GM12878 (cell line): ENCODE results near the gene ZNF804B. TPM values are rescaled to one million over a fixed set of nuclear protein-coding genes. Genes with fewer than 3 reads are reported as not detected.
"Not testable (repeated sequence)": the region's sequence is repeated elsewhere in the genome, so short reads cannot be mapped to it uniquely, and the experiment has no call there.

Experiments
- ATAC-seq: fragments of 200-7000 bp; cut with Tn5 transposase; 3 replicates; pipeline ENCODE4 v1.9.1; 2020; ENCODE audit warnings: mild to moderate bottlenecking, moderate library complexity
- BruUV-seq: library from RNA; stranded (reverse); fragments of 400-500 nt; replicated peaks from 2 replicates; lab custom pipeline; 2021; lab: Mats Ljungman, UMichigan
- CTCF ChIA-PET: fragments of 300-600 bp; sonication (Branson Sonifier 250); formaldehyde crosslinking; extraction: SDS; loops from one replicate; lab custom pipeline; 2021; ENCODE audit warnings: inconsistent platforms; lab: Yijun Ruan, JAX
- POLR2A ChIA-PET: fragments of 350-600 bp; formaldehyde crosslinking; extraction: SDS; loops from one replicate; lab custom pipeline; 2021; ENCODE audit warnings: inconsistent platforms; lab: Charles Lee
- RAD21 ChIA-PET: fragments of 300-600 bp; sonication (Branson Sonifier 250); formaldehyde crosslinking; loops from one replicate; lab custom pipeline; 2023; ENCODE audit warnings: antibody characterized with exemption; ENCODE audit not compliant: unreplicated experiment; lab: Charles Lee
- SMC1A ChIA-PET: fragments of 300-600 bp; sonication (Branson Sonifier 250); formaldehyde crosslinking; loops from one replicate; lab custom pipeline; 2023; ENCODE audit not compliant: unreplicated experiment, uncharacterized antibody; lab: Charles Lee
- DNase-seq: peaks from one replicate; pipeline ENCODE4 v3.0.0-alpha.2; 2011; ENCODE audit warnings: low read depth, low spot score
- FAIRE-seq: peaks from 3 replicates; lab custom pipeline; 2011; peaks lifted over from hg19 to GRCh38; lab: Jason Lieb, UNC
- H2AFZ ChIP-seq: 2 replicates; pipeline ENCODE4 v1.6.0; 2011; ENCODE audit warnings: low read depth, low read length, control low read depth; ENCODE audit not compliant: control insufficient read depth
- H3K27ac ChIP-seq: 2 replicates; pipeline ENCODE4 v1.5.1; 2011; ENCODE audit warnings: control low read depth; ENCODE audit not compliant: control insufficient read depth, insufficient read depth
- H3K27me3 ChIP-seq, 2 experiments: replicated peaks in 1 of 2; 2 replicates each; pipeline versions ENCODE4 v1.6.0 to v1.6.1; 2011; ENCODE audit warnings: low read length in 1 of 2; ENCODE audit not compliant: control insufficient read depth in 2 of 2, insufficient read depth in 2 of 2
- H3K36me3 ChIP-seq, 2 experiments: 2 replicates each; pipeline ENCODE4 v1.5.1; 2011; ENCODE audit warnings: low read length in 1 of 2; ENCODE audit not compliant: control insufficient read depth in 2 of 2, insufficient read depth in 2 of 2
- H3K4me1 ChIP-seq: 2 replicates; pipeline ENCODE4 v1.6.1; 2011; ENCODE audit warnings: mild to moderate bottlenecking, low read length, moderate library complexity, mixed read lengths; ENCODE audit not compliant: control insufficient read depth, insufficient read depth
- H3K4me2 ChIP-seq: 2 replicates; pipeline ENCODE4 v1.6.0; 2011; ENCODE audit warnings: control low read depth; ENCODE audit not compliant: control insufficient read depth, insufficient read depth
- H3K4me3 ChIP-seq: fragments of 200-600 bp; sonication (generic); 2 replicates; pipeline ENCODE4 v1.5.1; 2016
- H3K79me2 ChIP-seq: 2 replicates; pipeline ENCODE4 v1.6.0; 2011; ENCODE audit warnings: low read length; ENCODE audit not compliant: control insufficient read depth, insufficient read depth
- H3K9ac ChIP-seq: 2 replicates; pipeline ENCODE4 v1.8.0; 2011; ENCODE audit warnings: low read length, control low read depth, mixed read lengths; ENCODE audit not compliant: control insufficient read depth, insufficient read depth
- H3K9me3 ChIP-seq: replicated peaks from 3 replicates; pipeline ENCODE4 v1.5.1; 2011; ENCODE audit warnings: mild to moderate bottlenecking, low read length; ENCODE audit not compliant: control insufficient read depth, insufficient read depth
- H4K20me1 ChIP-seq: 2 replicates; pipeline ENCODE4 v1.6.0; 2011; ENCODE audit not compliant: control insufficient read depth, insufficient read depth
- CHD1 ChIP-seq: IDR thresholded peaks from 2 replicates; pipeline ENCODE4 v1.6.1; 2012; ENCODE audit warnings: low read depth, low read length, improper control_type of control experiment
- ETV6 ChIP-seq, 2 experiments: fragments of 450-650 bp in 1 of 2; IDR thresholded peaks in 1 of 2; conservative IDR thresholded peaks in 1 of 2; 2 replicates each; pipeline ENCODE4 v1.6.1; 2014; ENCODE audit warnings: antibody characterized with exemption in 1 of 2, borderline replicate concordance in 1 of 2, low read depth in 1 of 2, mild to moderate bottlenecking in 1 of 2, moderate library complexity in 1 of 2
- IKZF1 ChIP-seq: fragments of 450-650 bp; conservative IDR thresholded peaks from 2 replicates; pipeline ENCODE4 v1.6.1; 2017; ENCODE audit warnings: antibody characterized with exemption, mild to moderate bottlenecking
- NFYA ChIP-seq: IDR thresholded peaks from 2 replicates; pipeline ENCODE4 v1.6.1; 2011; ENCODE audit warnings: low read depth, mild to moderate bottlenecking, low read length, improper control_type of control experiment, borderline replicate concordance
- NR2C1 ChIP-seq: fragments of 450-650 bp; IDR thresholded peaks from 2 replicates; pipeline ENCODE4 v1.6.1; 2017; ENCODE audit warnings: antibody characterized with exemption, mild to moderate bottlenecking, moderate library complexity
- RCOR1 ChIP-seq: conservative IDR thresholded peaks from 2 replicates; pipeline ENCODE4 v1.6.1; 2012; ENCODE audit warnings: low read depth, low read length, improper control_type of control experiment
- WGBS: methylation state at CpG from one replicate; pipeline ENCODE4 v1.1.6; 2016; ENCODE audit warnings: low lambda C conversion rate; ENCODE audit not compliant: insufficient replicate concordance, insufficient coverage; ENCODE audit errors: missing lambda C conversion rate; 5-methylcytosine and 5-hydroxymethylcytosine counted together
- in situ Hi-C: fragments of 300-500 bp; cut with MboI; formaldehyde crosslinking; loops from 9 replicates; pipeline ENCODE4 v1.14.3; 2018; ENCODE audit warnings: mixed read lengths
- intact Hi-C: fragments of 100-400 bp; cut with micrococcal nuclease; formaldehyde crosslinking; loops from one replicate; pipeline ENCODE4 v1.14.2; 2022; ENCODE audit not compliant: unreplicated experiment
- polyA plus RNA-seq, 11 experiments: library from polyadenylated mRNA; depleted of rRNA in 4 of 11; unstranded in 6 of 11; stranded (reverse) in 5 of 11; fragments of >200 nt; fragmentation: Nextera tagmentation in 4 of 11; fragmentation: Illumina TruSeq in 1 of 11; extraction: Ambion mirVana in 4 of 11; extraction: Trizol in 1 of 11; gene quantifications; 1 replicate in 1 of 11; 2 replicates in 10 of 11; pipeline versions ENCODE4 v1.2.1 to v1.2.3, GENCODE V29; 2011 to 2016; ENCODE audit warnings: inconsistent platforms in 2 of 11, missing spikeins in 2 of 11, low read depth in 1 of 11
- total RNA-seq, 4 experiments: library from RNA; depleted of rRNA in 3 of 4; stranded (reverse); fragments of >200 nt in 3 of 4; fragmentation: Illumina TruSeq in 1 of 4; extraction: Trizol in 1 of 4; gene quantifications; 2 replicates each; pipeline versions ENCODE4 v1.2.1 to v1.2.3, GENCODE V29; 2013 to 2021
- TF ChIP-seq, protein P1 (sequence below): fragments of 450-650 bp; IDR thresholded peaks from 2 replicates; pipeline ENCODE4 v1.6.1; 2017; ENCODE audit warnings: antibody characterized with exemption, mild to moderate bottlenecking, moderate library complexity
- TF ChIP-seq, protein P2 (sequence below): fragments of 450-650 bp; formaldehyde crosslinking; IDR thresholded peaks from 2 replicates; pipeline ENCODE4 v1.4.0; 2022; ENCODE audit warnings: mild to moderate bottlenecking, moderate library complexity
- TF ChIP-seq, protein P3 (sequence below): IDR thresholded peaks from 2 replicates; pipeline ENCODE4 v1.6.1; 2012; ENCODE audit warnings: low read depth, low read length, improper control_type of control experiment
- TF ChIP-seq, protein P4 (sequence below): fragments of 450-650 bp; formaldehyde crosslinking; IDR thresholded peaks from 2 replicates; pipeline ENCODE4 v1.4.0; 2020; ENCODE audit warnings: mild to moderate bottlenecking, moderate library complexity

ZNF804B gene
- total and polyA plus RNA-seq, 10 of the 15 experiments (the other 5 are each of a cell fraction or from before 2014, with no cell fraction given): not detected

DNA sequence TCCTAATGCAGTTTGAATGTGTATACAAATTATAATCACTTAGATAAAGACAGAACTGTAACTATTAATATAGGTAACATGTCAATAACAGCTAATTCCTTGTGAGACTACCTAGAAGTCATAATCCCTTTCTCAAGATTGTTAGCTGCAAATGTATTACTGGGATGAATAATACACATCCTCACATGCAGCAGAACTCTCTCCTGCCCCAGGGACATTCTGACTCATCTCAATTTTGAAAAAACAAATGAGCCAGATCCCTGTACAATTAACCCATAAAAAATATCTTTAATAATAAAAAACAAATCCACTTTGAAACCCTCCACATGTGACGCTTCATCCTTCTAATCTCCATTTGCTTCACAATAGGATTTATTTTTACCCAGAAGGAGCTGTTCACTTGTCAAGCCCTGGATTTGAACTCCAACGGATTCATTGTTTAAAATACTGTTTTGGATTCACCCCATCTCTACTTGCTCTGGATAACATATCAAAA lies 464.4 kb downstream of the ZNF804B start (continued):
- no peak for TF ChIP-seq RCOR1
- no peak for TF ChIP-seq IKZF1
- TF ChIP-seq CHD1: no peak
- no peak for TF ChIP-seq ETV6 (conservative IDR thresholded peaks at IDR 0.05 in 1 of 2, IDR thresholded peaks at IDR 0.05 in 1 of 2; ENCODE audit: borderline replicate concordance in 1 of 2, low read depth in 1 of 2)
- TF ChIP-seq, protein P1, sequence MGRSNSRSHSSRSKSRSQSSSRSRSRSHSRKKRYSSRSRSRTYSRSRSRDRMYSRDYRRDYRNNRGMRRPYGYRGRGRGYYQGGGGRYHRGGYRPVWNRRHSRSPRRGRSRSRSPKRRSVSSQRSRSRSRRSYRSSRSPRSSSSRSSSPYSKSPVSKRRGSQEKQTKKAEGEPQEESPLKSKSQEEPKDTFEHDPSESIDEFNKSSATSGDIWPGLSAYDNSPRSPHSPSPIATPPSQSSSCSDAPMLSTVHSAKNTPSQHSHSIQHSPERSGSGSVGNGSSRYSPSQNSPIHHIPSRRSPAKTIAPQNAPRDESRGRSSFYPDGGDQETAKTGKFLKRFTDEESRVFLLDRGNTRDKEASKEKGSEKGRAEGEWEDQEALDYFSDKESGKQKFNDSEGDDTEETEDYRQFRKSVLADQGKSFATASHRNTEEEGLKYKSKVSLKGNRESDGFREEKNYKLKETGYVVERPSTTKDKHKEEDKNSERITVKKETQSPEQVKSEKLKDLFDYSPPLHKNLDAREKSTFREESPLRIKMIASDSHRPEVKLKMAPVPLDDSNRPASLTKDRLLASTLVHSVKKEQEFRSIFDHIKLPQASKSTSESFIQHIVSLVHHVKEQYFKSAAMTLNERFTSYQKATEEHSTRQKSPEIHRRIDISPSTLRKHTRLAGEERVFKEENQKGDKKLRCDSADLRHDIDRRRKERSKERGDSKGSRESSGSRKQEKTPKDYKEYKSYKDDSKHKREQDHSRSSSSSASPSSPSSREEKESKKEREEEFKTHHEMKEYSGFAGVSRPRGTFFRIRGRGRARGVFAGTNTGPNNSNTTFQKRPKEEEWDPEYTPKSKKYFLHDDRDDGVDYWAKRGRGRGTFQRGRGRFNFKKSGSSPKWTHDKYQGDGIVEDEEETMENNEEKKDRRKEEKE: no peak
- TF ChIP-seq, protein P2, sequence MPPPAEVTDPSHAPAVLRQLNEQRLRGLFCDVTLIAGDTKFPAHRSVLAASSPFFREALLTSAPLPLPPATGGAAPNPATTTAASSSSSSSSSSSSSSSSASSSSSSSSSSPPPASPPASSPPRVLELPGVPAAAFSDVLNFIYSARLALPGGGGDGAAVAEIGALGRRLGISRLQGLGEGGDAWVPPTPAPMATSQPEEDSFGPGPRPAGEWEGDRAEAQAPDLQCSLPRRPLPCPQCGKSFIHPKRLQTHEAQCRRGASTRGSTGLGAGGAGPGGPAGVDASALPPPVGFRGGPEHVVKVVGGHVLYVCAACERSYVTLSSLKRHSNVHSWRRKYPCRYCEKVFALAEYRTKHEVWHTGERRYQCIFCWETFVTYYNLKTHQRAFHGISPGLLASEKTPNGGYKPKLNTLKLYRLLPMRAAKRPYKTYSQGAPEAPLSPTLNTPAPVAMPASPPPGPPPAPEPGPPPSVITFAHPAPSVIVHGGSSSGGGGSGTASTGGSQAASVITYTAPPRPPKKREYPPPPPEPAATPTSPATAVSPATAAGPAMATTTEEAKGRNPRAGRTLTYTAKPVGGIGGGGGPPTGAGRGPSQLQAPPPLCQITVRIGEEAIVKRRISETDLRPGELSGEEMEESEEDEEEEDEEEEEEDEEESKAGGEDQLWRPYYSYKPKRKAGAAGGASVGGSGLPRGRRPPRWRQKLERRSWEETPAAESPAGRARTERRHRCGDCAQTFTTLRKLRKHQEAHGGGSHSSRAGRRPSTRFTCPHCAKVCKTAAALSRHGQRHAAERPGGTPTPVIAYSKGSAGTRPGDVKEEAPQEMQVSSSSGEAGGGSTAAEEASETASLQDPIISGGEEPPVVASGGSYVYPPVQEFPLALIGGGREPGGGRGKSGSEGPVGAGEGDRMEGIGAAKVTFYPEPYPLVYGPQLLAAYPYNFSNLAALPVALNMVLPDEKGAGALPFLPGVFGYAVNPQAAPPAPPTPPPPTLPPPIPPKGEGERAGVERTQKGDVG (CRISPR knock-in tag): no peak
- TF ChIP-seq, protein P3, sequence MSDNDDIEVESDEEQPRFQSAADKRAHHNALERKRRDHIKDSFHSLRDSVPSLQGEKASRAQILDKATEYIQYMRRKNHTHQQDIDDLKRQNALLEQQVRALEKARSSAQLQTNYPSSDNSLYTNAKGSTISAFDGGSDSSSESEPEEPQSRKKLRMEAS: no peak
- TF ChIP-seq, protein P4, sequence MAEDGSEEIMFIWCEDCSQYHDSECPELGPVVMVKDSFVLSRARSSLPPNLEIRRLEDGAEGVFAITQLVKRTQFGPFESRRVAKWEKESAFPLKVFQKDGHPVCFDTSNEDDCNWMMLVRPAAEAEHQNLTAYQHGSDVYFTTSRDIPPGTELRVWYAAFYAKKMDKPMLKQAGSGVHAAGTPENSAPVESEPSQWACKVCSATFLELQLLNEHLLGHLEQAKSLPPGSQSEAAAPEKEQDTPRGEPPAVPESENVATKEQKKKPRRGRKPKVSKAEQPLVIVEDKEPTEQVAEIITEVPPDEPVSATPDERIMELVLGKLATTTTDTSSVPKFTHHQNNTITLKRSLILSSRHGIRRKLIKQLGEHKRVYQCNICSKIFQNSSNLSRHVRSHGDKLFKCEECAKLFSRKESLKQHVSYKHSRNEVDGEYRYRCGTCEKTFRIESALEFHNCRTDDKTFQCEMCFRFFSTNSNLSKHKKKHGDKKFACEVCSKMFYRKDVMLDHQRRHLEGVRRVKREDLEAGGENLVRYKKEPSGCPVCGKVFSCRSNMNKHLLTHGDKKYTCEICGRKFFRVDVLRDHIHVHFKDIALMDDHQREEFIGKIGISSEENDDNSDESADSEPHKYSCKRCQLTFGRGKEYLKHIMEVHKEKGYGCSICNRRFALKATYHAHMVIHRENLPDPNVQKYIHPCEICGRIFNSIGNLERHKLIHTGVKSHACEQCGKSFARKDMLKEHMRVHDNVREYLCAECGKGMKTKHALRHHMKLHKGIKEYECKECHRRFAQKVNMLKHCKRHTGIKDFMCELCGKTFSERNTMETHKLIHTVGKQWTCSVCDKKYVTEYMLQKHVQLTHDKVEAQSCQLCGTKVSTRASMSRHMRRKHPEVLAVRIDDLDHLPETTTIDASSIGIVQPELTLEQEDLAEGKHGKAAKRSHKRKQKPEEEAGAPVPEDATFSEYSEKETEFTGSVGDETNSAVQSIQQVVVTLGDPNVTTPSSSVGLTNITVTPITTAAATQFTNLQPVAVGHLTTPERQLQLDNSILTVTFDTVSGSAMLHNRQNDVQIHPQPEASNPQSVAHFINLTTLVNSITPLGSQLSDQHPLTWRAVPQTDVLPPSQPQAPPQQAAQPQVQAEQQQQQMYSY (CRISPR knock-in tag): no peak
- no peak for TF ChIP-seq NFYA
- TF ChIP-seq NR2C1: no peak

DNA sequence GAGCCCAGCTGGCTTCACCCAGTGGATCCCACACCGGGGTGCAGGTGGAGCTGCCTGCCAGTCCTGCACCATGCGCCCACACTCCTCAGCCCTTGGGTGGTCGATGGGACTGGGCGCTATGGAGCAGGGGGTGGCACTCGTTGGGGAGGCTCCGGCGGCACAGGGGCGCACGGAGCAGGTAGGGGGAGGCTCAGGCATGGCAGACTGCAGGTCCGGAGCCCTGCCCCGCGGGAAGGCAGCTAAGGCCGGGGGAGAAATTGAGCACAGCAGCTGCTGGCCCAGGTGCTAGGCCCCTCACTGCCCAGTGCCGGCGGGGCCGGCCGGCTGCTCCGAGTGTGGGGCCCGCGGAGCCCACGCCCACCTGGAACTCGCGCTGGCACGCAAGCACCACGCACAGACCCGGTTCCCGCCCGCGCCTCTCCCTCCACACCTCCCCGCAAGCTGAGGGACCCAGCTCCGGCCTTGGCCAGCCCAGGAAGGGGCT lies 469.2 kb downstream of the ZNF804B start:
- POLR2A ChIA-PET, ATAC-seq, CTCF ChIA-PET, in situ Hi-C loops, DNase-seq, H3K27me3 ChIP-seq, H3K9ac ChIP-seq, H3K4me1 ChIP-seq, H3K9me3 ChIP-seq, H2AFZ ChIP-seq, H3K4me2 ChIP-seq, BruUV-seq, intact Hi-C loops, H3K4me3 ChIP-seq, FAIRE-seq, RAD21 ChIA-PET, H3K79me2 ChIP-seq, H3K27ac ChIP-seq, H3K36me3 ChIP-seq, H4K20me1 ChIP-seq: not testable (repeated sequence)
- SMC1A ChIA-PET: interaction anchor here (1.2 kb wide), 1 partner anchor 8 kb away, joined by 3 read pairs; no protein-coding TSS in a partner anchor
- 65% methylated on average over 26 of the region's 31 CpGs for WGBS
